Neural cell (in vitro differentiated cells): Measurements from ENCODE around the gene ATP13A3. TPM values are rescaled to one million over a fixed set of nuclear protein-coding genes. Genes with fewer than 3 reads are reported as not detected.

Experiments used
- H2AFZ ChIP-seq: fragments of 200-600, 300-800 bp; sonication (generic), shearing (Covaris generic); 2 replicates; pipeline ENCODE4 v1.6.0; 2014; ENCODE audit warnings: low read depth, mild to moderate bottlenecking, antibody characterized with exemption, low read length, moderate library complexity
- H3F3A ChIP-seq: fragments of 200-600 bp; shearing (Covaris generic); 2 replicates; pipeline ENCODE4 v1.6.1; 2016; ENCODE audit warnings: mild to moderate bottlenecking, moderate library complexity, mixed read lengths, antibody characterized with exemption, low read length; ENCODE audit not compliant: insufficient read depth, poor library complexity, severe bottlenecking
- H3K27ac ChIP-seq: fragments of 200-600, 300-800 bp; sonication (generic), shearing (Covaris generic); 2 replicates; pipeline ENCODE4 v1.5.1; 2014; ENCODE audit warnings: mild to moderate bottlenecking, low read length, moderate library complexity
- H3K27me3 ChIP-seq: fragments of 300-800, 200-600 bp; sonication (generic), shearing (Covaris generic); 2 replicates; pipeline ENCODE4 v1.6.0; 2014; ENCODE audit warnings: mild to moderate bottlenecking, low read depth, low read length, moderate library complexity; ENCODE audit not compliant: insufficient read depth
- H3K36me3 ChIP-seq: fragments of 300-800, 200-600 bp; sonication (generic), shearing (Covaris generic); 2 replicates; pipeline ENCODE4 v1.5.1; 2014; ENCODE audit warnings: mild to moderate bottlenecking, antibody characterized with exemption, low read length, moderate library complexity; ENCODE audit not compliant: insufficient read depth
- H3K4me2 ChIP-seq: fragments of 300-800, 200-600 bp; sonication (generic), shearing (Covaris generic); 2 replicates; pipeline ENCODE4 v1.6.0; 2014; ENCODE audit warnings: mild to moderate bottlenecking, low read length
- H3K4me3 ChIP-seq: fragments of 300-800, 200-600 bp; sonication (generic), shearing (Covaris generic); 2 replicates; pipeline ENCODE4 v1.5.1; 2014; ENCODE audit warnings: mild to moderate bottlenecking, low read length, moderate library complexity
- H3K79me2 ChIP-seq: fragments of 200-600 bp; shearing (Covaris generic); replicated peaks from 2 replicates; pipeline ENCODE4 v1.6.0; 2014; ENCODE audit warnings: mild to moderate bottlenecking, low read length, moderate library complexity; ENCODE audit not compliant: insufficient read depth
- H3K9ac ChIP-seq: fragments of 300-800, 200-600 bp; sonication (generic), shearing (Covaris generic); 2 replicates; pipeline ENCODE4 v1.6.1; 2016; ENCODE audit warnings: mild to moderate bottlenecking, low read length, mixed read lengths
- H3K9me2 ChIP-seq: fragments of 200-600 bp; shearing (Covaris generic); 2 replicates; pipeline ENCODE4 v1.6.1; 2016; ENCODE audit warnings: mild to moderate bottlenecking, low read length, mixed read lengths; ENCODE audit not compliant: insufficient read depth
- H3K9me3 ChIP-seq: fragments of 200-600, 300-800 bp; sonication (generic), shearing (Covaris generic); 2 replicates; pipeline ENCODE4 v1.6.1; 2016; ENCODE audit warnings: mild to moderate bottlenecking, mixed run types, low read length, moderate library complexity, mixed read lengths
- H4K20me1 ChIP-seq: fragments of 200-600 bp; shearing (Covaris generic); 2 replicates; pipeline ENCODE4 v1.6.1; 2016; ENCODE audit warnings: mild to moderate bottlenecking, mixed run types; ENCODE audit not compliant: insufficient read depth
- EP300 ChIP-seq: fragments of 450-650 bp; conservative IDR thresholded peaks from 2 replicates; pipeline ENCODE4 v1.6.1; 2014; ENCODE audit warnings: antibody characterized with exemption, mild to moderate bottlenecking, moderate library complexity; ENCODE audit not compliant: poor library complexity, severe bottlenecking
- EZH2 ChIP-seq: fragments of 200-600, 300-800 bp; shearing (Covaris generic), sonication (generic); IDR thresholded peaks from 2 replicates; pipeline ENCODE4 v1.6.1; 2014; ENCODE audit warnings: antibody characterized with exemption, low read length, borderline replicate concordance, mild to moderate bottlenecking; ENCODE audit not compliant: insufficient read depth, poor library complexity, severe bottlenecking
- MXI1 ChIP-seq: fragments of 450-650 bp; conservative IDR thresholded peaks from 2 replicates; pipeline ENCODE4 v1.6.1; 2014; ENCODE audit warnings: antibody characterized with exemption, mild to moderate bottlenecking; ENCODE audit not compliant: poor library complexity, severe bottlenecking
- POLR2AphosphoS5 ChIP-seq: IDR thresholded peaks from 2 replicates; pipeline ENCODE4 v1.6.1; 2012
- RAD21 ChIP-seq: fragments of 450-650 bp; conservative IDR thresholded peaks from 2 replicates; pipeline ENCODE4 v1.6.1; 2014; ENCODE audit warnings: antibody characterized with exemption, mild to moderate bottlenecking, moderate library complexity
- SMC3 ChIP-seq: fragments of 450-650 bp; conservative IDR thresholded peaks from 2 replicates; pipeline ENCODE4 v1.6.1; 2014; ENCODE audit warnings: antibody characterized with exemption, mild to moderate bottlenecking, moderate library complexity; ENCODE audit not compliant: poor library complexity
- TAF1 ChIP-seq: IDR thresholded peaks from 2 replicates; pipeline ENCODE4 v1.6.1; 2012; ENCODE audit warnings: low read depth
- polyA plus RNA-seq: library from polyadenylated mRNA; depleted of rRNA; stranded (reverse); fragments of >200 nt; gene quantifications from 2 replicates; pipeline ENCODE4 v1.2.3, GENCODE V29; 2014
- TF ChIP-seq, protein P1 (sequence below): IDR thresholded peaks from 2 replicates; pipeline ENCODE4 v1.6.1; 2012; ENCODE audit warnings: borderline replicate concordance
- TF ChIP-seq, protein P2 (sequence below): fragments of 450-650 bp; IDR thresholded peaks from 2 replicates; pipeline ENCODE4 v1.5.1; 2014; ENCODE audit warnings: antibody characterized with exemption, mild to moderate bottlenecking, moderate library complexity; ENCODE audit not compliant: poor library complexity, severe bottlenecking

The ATP13A3 gene
- polyA plus RNA-seq, 1 donor from 2014 or later, result 64.7 TPM

DNA sequence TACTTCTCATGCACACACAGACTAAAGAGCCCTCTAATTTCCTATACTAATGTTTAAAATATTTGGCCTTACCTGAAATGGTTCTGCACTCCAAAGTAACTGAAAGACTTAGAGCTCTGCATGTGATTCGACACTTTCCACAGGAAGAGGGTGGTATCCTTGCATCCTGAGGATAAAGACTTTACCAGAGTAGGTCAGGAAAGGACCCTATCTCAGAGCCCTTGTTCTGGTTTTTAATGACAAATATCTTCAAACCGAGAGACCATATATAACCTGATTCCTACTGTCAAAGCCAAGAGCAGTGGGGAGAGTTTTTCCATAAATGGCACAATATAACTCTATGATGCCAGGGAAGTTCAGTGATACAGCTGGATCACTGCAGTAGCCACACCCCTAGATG is 87.6 kb downstream of the ATP13A3 start, which contains the start of gene GP5:
GP5 (minus strand) TSS at position 101 of the 400 bp plus-strand sequence. CDS start 984 bp downstream, outside the sequence.
- Histone ChIP-seq H3K27ac (no peak within 1 kb of the TSS), H2AFZ (no peak within 1 kb of the TSS), H3K4me3 (peak within 1 kb of the TSS; percentile 51), H3K4me2 (no peak within 1 kb of the TSS), H3K36me3 (no peaks in the 10 kb centered on the region), H4K20me1 (no peaks in the 10 kb centered on the region), H3K9me2 (no peaks in the 10 kb centered on the region), H3K9me3 (no peaks in the 10 kb centered on the region), H3K27me3 (peaks cover 36% of the 10 kb centered on the region), H3F3A (no peaks in the 10 kb centered on the region), H3K9ac (no peak within 1 kb of the TSS), H3K79me2 (no peaks in the 10 kb centered on the region)
- TF ChIP-seq, protein P1, sequence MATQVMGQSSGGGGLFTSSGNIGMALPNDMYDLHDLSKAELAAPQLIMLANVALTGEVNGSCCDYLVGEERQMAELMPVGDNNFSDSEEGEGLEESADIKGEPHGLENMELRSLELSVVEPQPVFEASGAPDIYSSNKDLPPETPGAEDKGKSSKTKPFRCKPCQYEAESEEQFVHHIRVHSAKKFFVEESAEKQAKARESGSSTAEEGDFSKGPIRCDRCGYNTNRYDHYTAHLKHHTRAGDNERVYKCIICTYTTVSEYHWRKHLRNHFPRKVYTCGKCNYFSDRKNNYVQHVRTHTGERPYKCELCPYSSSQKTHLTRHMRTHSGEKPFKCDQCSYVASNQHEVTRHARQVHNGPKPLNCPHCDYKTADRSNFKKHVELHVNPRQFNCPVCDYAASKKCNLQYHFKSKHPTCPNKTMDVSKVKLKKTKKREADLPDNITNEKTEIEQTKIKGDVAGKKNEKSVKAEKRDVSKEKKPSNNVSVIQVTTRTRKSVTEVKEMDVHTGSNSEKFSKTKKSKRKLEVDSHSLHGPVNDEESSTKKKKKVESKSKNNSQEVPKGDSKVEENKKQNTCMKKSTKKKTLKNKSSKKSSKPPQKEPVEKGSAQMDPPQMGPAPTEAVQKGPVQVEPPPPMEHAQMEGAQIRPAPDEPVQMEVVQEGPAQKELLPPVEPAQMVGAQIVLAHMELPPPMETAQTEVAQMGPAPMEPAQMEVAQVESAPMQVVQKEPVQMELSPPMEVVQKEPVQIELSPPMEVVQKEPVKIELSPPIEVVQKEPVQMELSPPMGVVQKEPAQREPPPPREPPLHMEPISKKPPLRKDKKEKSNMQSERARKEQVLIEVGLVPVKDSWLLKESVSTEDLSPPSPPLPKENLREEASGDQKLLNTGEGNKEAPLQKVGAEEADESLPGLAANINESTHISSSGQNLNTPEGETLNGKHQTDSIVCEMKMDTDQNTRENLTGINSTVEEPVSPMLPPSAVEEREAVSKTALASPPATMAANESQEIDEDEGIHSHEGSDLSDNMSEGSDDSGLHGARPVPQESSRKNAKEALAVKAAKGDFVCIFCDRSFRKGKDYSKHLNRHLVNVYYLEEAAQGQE, result no peak
- no peak for TF ChIP-seq RAD21
- TF ChIP-seq EP300, result no peak
- TF ChIP-seq MXI1, result no peak
- TF ChIP-seq SMC3, result no peak
- TF ChIP-seq POLR2AphosphoS5, result no peak
- TF ChIP-seq EZH2, result no peak
- TF ChIP-seq, protein P2, sequence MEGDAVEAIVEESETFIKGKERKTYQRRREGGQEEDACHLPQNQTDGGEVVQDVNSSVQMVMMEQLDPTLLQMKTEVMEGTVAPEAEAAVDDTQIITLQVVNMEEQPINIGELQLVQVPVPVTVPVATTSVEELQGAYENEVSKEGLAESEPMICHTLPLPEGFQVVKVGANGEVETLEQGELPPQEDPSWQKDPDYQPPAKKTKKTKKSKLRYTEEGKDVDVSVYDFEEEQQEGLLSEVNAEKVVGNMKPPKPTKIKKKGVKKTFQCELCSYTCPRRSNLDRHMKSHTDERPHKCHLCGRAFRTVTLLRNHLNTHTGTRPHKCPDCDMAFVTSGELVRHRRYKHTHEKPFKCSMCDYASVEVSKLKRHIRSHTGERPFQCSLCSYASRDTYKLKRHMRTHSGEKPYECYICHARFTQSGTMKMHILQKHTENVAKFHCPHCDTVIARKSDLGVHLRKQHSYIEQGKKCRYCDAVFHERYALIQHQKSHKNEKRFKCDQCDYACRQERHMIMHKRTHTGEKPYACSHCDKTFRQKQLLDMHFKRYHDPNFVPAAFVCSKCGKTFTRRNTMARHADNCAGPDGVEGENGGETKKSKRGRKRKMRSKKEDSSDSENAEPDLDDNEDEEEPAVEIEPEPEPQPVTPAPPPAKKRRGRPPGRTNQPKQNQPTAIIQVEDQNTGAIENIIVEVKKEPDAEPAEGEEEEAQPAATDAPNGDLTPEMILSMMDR, result no peak
- no peak for TF ChIP-seq TAF1

DNA sequence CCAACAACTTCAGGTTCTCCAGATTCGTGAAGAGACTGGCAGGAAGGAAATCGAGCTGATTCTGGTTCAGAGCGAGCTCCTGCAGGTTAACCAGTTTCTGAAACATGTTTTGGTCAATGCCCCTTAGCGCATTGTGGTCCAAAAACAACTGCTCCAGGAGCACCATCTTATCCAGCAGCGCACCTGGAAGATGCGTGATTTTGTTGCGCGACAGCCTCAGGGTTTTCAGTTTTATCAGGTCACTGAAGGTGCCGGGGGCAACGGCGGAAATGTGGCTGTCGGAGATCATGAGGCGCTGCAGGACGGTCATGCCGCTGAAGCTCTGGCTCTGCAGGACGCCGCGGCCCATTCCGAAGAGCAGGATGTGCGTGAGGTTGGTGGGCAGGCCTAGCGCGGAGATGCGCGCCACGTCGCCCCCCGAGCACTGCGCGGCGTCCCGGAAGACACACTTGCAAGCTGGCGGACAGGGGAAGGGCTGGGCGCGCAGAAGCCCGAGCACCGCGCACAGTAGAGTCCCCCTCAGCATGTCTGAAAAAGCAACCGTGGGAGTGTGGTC is 89.0 kb downstream of the ATP13A3 start:
- Histone ChIP-seq H3F3A (no peaks in the 10 kb centered on the region), H3K9me2 (no peaks in the 10 kb centered on the region), H3K4me2 (no peak overlapping the region), H3K9ac (no peak overlapping the region), H3K36me3 (no peaks in the 10 kb centered on the region), H3K27me3 (peaks cover 36% of the 10 kb centered on the region), H3K9me3 (no peaks in the 10 kb centered on the region), H3K4me3 (peak overlapping the region; percentile 51), H4K20me1 (no peaks in the 10 kb centered on the region), H2AFZ (no peak overlapping the region), H3K79me2 (no peaks in the 10 kb centered on the region), H3K27ac (no peak overlapping the region)
- no peak for TF ChIP-seq RAD21
- no peak for TF ChIP-seq EP300
- TF ChIP-seq, protein P2, result no peak
- TF ChIP-seq POLR2AphosphoS5, result peak; percentile 27
- TF ChIP-seq EZH2, result no peak
